Measurements from ENCODE around the gene TRAPPC3L.
A peak's percentile ranks its signal among the peaks of the same experiment; 100 is the strongest.

The TRAPPC3L gene

DNA sequence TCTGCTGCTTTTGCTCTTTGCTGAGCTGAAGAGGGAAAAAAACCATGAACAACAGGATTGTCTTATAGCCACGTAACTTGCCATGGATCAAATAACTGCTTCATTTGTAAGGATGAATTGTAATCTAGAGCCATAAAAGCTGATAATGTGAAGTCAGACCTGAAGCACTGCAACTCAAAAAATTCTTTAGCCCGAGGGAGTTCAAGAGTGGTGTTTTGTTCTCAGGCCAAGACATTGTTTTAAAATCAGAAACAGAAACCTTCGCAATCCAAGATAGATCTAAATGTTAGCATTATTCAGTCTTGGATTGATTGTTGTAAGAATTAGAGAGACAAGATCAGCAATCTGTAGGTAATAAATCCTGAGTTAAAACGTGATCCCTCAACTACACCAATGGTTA lies at the start of gene TRAPPC3L:
Gene TRAPPC3L (minus strand): TSS at position 34 of the 400 bp plus-strand sequence. CDS start 170 bp downstream, outside the sequence.
- no peak for DNase-seq (ENCODE audit: low spot score)

DNA sequence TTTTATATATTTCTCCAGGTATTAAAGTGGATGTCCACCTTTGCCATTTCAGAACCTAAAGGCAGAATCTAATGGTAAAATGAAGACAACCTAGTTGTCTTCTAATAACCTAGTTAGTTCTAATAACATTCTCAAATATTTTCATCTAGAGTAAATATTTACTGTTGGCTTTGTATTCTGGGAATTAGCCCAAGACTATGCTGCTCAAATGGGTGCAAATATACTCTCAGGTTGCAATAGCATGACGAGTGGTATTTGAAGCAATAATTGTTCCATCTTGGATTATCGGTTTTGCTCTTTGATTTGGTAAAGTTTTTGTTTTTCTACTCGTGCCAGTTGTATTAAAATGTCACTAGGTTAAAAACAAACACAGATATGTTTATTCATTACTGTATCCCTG lies 49.8 kb upstream of the TRAPPC3L start:
- DNase-seq (ENCODE audit: low spot score), result no peak

DNA sequence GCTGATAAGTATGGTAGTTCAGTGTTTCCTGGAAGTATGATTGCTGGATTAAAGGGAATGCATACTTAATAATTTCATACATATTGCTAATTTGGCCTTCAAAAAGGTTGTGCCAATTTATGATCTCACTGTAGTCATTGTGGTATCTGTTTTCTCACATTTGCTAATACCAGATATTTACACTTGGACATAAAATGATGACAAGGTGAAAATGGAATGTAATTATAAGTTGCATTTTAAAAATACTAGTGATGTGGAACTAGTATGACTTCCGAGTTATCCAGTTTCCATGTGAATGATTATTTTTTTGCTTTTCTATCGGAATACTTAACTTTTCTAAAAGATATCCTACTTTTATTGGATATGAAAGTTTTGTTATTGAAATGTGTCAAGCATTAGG lies 41.3 kb upstream of the TRAPPC3L start:
- DNase-seq (ENCODE audit: low spot score), result no peak

DNA sequence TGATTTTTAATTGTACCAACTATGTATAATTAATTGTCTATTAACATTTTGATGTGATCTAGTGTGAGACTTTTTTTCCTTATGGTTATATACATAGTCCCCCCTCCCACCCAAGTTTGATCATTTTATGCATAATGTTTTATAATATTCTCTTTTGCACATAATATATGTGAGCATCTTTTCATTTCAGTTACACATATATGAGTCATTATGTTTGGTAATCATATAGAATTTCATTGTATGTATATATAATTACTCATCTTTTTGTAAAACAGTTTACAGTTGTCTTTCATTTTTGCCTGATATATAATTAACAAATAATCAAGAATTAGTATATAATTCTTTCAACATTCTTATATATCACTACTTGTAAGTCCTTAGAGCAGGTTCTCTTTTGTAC lies 40.8 kb upstream of the TRAPPC3L start:
- DNase-seq (ENCODE audit: low spot score), result no peak

DNA sequence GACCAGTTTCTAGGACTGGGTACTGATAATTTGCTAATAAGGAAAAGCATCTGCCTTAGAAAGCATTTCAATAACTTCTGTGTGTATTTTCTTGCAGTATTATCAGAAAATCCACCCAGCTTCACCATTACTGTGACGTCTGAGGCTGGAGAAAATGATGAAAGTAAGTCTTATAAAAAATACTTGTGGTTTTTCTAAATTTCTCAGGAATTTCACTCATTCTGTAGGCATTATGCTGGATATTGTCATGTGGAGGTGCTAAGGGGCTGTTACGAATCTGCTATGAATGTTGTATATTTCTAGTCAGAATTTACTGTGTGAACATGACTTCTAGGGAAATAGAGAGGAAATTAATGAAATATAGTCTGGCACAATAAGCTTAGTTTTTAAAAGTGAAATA lies 34.7 kb upstream of the TRAPPC3L start:
- no peak for DNase-seq (ENCODE audit: low spot score)

DNA sequence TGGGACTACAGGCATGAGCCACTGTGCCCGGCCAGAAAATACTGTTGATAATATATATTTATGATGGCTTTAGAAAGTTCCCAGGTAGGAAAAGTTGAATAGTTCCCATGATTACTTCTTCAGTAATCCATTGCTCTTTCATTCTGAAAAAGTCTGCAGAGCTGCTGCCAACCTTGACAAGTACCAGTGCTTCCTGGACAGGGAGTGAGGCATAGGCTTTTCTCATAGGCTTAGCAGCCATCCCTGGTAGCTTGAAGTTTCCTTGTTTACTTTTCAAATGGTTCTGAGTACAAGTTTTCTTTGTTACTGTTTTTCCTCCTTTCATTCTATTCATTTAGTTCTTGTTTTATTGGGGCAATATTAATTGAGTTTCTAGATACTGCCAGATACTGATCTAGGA lies 33.7 kb upstream of the TRAPPC3L start:
- DNase-seq (ENCODE audit: low spot score), result no peak

DNA sequence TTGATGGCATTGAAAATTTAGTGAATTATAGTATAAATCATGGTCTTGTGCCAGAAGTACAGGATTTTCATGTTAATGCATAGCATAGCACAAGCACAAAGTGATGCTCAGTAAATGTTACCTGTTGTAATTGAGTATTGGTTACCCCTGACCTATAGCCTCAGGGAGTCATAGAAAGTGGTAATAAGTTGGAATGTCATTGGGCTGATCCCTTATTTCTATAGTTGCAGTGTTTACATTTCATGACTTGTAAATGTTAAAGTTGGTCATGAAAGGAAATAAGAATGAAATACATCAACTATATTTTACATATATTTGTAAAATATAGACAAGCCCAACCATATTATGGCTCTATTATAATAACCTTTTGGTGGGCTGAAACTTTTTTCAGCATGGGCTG lies 32.9 kb upstream of the TRAPPC3L start:
- DNase-seq (ENCODE audit: low spot score), result no peak

DNA sequence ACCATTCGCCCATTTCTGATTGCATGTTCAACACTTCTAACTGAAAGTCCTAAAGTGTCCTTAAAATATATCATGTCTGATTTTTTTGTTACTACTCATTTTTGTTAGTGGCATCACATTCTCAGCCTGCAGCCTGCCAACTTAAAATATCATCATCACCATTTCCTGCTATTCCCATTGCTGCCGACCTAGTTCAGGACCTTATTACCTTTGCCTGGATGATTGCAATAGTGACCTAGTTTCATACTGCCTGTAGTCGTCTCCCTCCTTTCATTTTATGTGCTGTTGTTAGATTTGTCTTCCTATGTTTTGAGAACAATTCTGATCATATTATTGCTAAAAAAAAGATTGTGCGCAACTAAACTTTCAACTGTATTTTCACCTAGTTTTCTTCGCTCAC lies 32.0 kb upstream of the TRAPPC3L start:
- no peak for DNase-seq (ENCODE audit: low spot score)

DNA sequence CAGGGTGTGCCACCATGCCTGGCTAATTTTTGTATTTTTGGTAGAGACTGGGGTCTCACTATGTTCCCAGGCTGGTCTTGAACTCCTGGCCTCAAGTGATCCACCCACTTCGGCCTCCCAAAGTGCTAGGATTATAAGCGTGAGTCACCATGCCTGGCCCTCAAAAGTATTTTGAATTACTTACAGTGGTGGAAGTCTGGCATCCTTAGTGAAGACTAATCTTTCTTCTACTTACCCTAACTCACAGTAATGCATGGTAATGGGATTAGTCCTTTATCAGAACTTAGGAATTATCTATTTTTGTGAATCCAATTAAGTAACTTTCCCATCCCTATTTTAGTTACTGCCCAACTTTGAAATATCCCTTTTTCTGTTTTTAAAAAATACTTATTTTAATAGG lies 29.7 kb upstream of the TRAPPC3L start:
- DNase-seq (ENCODE audit: low spot score), result no peak

DNA sequence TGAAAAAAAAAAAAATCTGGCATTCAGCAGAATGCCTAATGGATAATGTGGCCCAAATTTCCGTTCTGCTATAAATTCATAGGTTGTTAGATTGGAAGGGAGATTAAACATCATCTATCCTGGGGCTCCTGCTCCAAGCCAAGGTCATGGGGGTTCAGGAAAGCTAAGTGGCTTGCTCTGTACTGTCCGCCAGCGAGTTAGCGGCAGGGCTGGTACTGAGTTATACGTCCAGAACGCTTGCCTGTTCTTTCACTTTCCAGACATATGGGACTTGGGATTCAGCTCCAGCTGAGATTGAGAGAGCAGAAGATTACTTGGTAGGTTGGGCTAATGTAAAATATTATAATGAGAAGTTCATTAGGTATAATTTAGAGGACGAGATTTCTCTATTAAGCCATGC lies 26.7 kb upstream of the TRAPPC3L start:
- peak; percentile 35 for DNase-seq (ENCODE audit: low spot score)

DNA sequence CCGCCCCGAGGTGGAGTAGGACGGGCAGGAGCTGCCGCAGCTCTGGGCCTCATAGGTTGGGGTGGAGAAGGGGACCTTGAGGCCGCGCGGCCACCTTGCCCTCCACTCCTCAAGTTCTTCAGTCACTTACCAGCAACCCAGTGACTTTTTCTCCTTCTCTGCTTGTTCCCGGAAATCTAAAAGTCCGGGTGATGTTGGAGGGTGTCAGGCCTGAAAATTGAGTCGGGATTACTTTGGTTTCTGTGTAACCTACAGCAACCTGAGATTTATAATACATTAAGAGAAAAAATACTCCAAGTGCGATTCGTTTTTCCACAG lies 26.2 kb upstream of the TRAPPC3L start:
- DNase-seq (ENCODE audit: low spot score), result no peak

DNA sequence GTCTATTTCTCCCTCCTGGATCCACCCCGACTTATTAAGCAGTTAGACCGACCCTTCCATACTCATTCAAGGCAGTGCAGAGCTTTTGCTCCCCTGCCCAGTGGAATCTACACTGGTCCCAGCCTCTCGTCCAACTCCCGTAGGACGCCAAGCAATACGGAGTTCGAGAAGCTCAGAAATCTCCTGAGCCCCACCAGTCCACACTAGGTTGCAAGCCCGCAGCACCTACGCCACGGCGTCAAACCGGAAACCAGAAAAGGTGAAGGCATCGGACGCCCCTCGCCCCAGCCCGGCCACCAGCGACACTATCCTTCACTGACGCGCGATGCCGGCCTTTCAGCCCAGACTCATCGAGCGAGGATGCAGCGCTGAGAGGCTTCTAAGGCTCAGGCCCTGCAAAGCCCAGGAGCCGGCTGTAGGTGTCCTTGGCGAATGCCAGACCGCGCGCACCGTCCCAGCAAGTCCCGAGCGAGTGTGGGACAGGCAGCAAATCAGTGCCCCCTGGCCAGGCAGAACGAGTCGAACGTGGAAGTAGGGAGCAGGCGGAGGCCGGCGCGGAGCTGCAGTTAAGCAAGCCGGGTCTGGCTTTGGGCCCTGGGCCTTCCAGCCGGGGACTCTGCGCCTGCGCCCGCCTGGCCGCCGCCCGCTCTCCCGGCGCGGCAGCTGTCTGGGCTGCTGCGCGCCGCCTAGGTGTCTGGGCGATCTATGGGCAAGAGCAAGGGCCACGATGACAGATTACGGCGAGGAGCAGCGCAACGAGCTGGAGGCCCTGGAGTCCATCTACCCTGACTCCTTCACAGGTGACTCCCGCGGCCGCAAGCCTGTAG lies 25.6 kb upstream of the TRAPPC3L start, which contains the start of gene RWDD1:
Gene RWDD1 (plus strand): TSS at position 649 of the 827 bp plus-strand sequence. CDS start 79 bp downstream, at position 728.
- peak; percentile 98 for DNase-seq (ENCODE audit: low spot score)

DNA sequence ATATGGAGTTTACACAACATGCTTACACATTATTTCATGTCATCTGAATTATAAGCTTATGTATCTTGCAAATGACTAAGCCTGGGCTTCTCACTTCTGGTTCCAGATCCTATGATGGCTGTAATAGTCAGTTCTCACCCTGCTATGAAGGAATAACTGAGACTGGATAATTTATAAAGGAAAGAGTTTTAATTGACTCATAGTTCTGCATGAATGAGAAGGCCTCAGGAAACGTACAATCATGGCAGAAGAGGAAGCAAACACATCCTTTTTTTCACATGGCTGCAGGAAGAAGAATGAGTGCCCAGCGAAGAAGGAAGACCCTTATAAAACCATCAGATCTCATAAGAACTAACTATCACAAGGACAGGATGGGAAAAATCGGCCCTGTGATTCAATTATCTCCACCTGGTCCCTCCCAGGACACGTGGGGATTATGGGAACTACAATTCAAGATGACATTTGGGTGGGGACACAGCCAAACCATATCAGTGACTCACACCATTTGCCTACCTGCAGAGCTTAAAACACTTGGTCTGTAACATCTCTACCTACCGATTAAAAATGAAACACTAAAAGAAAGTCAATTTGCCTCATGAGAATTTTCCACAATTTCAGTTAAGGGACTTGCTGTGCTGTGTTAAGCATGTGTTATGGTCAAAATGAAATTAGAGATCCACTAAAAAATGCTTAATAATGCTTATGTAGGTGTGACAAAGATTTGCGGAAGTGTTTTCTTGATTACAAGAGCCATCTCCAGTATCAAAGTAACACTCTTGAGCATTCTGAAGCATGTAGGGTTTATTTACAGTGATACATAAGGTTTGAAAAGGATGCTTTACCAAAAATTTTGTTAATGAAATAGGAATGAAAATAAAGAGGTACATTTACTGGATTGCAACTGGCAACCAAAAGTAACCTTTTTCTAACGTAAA lies 23.6 kb upstream of the TRAPPC3L start:
- no peak for DNase-seq (ENCODE audit: low spot score)

DNA sequence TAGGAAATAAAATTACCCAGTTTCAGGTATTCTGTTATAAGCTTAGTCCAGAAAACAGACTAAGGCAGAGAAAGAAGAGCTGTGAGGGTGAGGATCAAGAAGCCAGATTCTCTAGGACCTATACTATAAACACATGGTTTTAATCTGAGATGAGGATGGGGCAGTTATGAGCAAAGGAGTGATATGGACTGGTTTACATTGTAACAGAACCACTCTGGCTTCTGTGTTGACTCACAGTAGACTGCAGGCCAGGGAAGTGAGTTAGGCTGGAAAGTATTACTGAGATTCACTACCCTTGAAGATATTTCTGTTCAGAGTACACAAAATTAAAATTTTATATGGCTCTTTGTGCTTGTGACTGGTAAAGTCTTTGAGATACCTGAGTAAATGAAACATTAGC lies 22.6 kb upstream of the TRAPPC3L start:
- DNase-seq (ENCODE audit: low spot score), result no peak

DNA sequence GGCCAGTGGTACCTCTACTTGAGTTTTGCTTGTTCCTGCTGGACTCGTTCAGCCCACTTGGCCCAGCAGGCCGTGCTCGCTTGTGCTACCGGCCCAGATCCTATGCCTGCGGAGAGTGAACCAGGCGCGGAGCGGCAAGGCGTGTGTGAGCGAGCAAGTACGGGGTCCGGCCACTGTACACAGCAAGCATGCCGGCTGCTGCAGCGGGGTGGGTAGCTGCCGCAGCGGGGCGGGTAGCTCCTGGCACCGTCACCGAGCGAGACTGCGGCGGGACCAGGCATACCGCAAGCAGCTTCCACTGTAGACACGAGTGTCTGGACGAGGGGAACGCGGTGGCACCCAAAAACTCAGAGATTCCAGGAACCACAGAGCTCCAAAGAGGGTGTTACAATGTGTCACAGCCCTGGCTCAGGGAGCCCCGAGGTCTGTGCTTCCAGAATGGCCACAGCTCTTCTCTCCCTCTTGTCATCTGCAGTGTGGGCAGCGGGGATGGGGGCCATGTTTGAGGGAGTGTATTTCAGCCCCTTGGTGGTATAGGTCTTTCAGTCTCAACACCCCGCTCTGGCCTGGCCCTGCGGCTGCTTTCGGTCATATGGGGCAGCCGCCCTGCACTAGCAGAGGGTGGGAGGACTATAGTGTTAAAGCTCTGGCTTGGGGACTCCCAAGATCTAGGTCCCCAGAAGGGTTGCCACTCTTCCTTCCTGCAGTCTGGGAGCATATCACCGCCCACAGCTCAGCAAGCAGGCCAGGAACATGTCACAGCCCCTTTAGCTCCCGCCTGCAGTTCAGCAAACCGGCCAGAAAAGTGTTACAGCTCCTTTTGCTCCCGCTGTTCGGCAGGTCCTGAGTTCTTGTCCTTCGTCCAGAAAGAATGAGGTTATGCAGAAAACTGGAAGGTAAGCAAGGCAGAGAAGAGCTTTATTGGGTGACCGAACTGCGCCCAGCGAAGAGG lies 19.7 kb upstream of the TRAPPC3L start:
- no peak for DNase-seq (ENCODE audit: low spot score)

DNA sequence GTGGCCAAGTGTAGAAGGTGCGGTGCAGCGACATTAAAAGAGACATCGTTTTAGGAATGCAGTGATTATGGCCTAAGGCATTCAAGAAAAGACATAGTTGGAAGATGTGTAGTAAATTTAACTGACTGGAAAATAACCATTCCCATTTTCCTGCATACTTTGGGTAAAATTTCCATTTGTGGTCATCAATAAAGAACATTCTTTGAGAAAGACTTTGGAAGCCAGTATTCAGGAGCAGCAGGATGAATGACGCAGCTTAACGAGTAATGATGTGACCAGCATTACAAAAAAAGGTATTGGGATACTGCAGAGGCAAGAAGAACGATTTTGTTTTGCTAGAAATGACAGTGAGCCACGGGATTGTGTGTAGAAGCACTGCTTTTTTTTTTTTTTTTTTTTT lies 18.8 kb upstream of the TRAPPC3L start:
- DNase-seq (ENCODE audit: low spot score), result no peak

DNA sequence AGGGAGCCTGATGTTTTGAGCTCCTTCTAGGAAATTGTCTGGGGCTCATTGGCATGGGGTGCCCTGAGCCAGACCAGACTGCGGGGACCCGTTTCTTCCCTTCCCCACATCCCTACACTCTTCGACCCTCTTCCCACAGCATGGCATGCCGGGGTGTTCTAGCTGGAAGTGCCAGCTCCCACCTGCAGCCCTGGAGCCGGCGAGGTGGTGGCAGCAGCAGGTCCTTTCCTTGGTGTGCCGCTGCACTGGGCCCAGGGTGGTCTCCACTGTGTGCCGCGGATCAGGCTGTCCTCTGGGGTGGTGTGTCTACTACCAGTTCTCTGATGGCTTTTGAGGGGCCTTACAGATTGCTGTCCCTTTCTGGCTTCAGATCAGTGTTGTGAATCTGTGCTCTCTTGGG lies 18.3 kb upstream of the TRAPPC3L start:
- DNase-seq (ENCODE audit: low spot score), result no peak

DNA sequence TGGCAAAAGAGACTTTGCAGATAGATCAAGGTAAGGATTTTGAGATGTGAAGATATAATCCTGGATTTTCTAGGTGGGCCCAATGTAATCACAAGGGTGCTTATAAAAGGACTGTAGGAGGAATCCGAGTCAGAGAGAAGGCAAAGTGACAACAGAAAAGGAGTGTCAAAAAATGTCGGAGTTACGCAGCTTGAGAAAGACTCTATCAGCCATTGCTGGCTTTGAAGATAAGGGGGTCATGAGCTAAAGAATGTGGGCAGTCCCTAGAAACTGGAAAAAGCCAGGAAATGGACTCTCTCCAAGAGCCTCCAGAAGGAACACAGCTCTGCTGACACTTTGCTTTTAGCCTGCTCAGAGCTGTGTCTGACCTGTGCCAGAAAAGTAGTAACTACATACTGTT lies 17.1 kb upstream of the TRAPPC3L start:
- DNase-seq (ENCODE audit: low spot score), result no peak

DNA sequence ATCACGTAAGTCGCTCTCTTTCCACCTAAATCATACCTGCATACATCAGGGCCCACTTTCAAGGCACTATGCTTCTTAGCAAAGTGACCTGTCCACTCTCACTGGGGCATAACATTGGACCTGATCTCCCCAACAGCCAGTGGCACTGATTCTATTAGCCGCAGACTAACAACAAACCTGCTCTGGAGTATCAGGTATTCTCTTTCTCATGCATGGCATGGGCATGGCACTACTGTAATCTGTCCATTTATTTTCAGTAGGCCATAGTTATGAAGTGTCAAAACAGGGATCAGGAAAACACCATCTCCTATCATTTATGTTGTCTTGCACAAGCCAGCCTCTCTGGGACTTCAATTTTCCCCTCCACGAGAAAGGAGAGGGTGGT lies 16.5 kb upstream of the TRAPPC3L start:
- no peak for DNase-seq (ENCODE audit: low spot score)

DNA sequence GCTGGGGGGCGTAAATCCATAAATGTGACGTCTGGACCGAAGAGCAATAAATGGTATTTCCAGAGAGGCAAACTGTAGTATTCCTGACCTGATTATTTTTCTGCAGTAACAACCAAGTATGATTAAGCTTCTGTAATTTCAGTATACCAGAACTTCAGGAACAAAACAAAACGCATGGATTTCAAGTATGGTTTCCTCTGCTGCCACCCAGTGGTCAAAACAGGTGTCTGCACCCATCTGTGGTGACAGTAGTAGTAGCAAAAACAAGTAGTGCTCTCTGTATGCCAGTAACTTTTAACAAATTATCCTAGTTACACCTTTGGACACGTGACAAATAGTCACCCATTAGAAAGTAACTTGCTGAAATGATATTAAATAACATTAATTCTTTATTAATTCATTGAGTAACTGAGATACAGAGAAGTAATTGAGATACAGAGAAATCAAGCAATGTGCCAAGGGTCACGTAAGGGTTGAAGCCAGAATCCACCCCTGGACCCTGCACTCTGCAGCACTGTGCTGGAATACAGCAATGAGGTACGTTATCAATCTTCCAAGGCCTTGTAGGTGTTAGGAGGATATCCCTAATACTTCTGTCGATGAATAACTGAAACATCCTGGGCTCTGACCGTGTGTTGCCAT lies 16.0 kb upstream of the TRAPPC3L start:
- DNase-seq (ENCODE audit: low spot score), result peak; percentile 68

DNA sequence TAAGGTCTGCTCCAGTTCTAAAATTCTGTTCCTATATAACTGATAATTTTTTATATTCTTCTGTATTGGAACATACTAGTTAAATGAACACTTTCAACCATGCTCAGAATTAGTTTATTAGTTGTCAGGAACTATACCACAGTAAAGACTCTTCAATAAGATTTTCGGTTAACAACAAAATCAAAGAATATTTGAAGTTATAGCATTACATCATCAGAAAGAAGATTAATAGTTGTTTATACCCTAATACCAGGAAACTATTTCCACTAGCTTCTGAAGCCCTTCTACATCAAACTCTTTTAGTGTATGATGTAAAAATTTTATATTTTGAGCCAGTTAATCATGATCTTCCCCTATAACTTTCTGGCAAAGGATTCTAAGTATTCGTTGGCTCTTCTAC lies 14.6 kb upstream of the TRAPPC3L start:
- no peak for DNase-seq (ENCODE audit: low spot score)

DNA sequence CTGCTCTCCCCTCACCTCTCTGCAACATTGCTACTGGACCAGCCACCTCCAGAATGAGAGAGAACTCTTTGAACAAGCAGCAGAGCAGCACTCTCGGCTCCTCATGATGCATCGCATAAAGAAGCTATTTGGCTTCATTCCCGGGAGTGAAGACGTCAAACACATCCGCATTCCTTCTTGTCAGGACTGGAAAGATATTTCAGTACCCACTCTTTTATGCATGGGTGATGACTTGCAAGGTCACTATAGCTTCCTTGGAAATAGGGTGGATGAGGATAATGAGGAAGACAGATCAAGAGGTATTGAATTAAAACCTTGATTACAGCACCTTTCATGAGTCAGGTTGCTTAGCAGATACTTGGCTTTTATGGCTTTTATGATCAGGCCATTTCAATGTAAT lies 12.4 kb upstream of the TRAPPC3L start:
- DNase-seq (ENCODE audit: low spot score), result peak; percentile 70

All from LoVo (cell line).